Activated T-helper 2 cell treated with anti-CD3 and anti-CD28 coated beads, Interferon-gamma antibody, Interleukin-2, Interleukin-4, amounts not matched to agents 10 μg/mL and 5 μg/mL and 100 μg/mL, durations not matched to agents 14 hours and 24 hours and 36 hours (primary cell): Measurements from ENCODE around the gene DAB1. TPM values are rescaled to one million over a fixed set of nuclear protein-coding genes. Genes with fewer than 3 reads are reported as not detected.

Source experiments
- DNase-seq: peaks from one replicate; pipeline ENCODE4 v3.0.0; 2021; ENCODE audit warnings: low spot score
- H3K27ac Mint-ChIP-seq: one replicate; pipeline ENCODE4 v1.8.0; 2021; ENCODE audit warnings: mixed read lengths
- H3K27me3 Mint-ChIP-seq: one replicate; pipeline ENCODE4 v1.8.0; 2021; ENCODE audit warnings: low read depth, mixed read lengths
- H3K36me3 Mint-ChIP-seq: one replicate; pipeline ENCODE4 v1.8.0; 2021; ENCODE audit warnings: low read depth, mixed read lengths
- H3K4me1 Mint-ChIP-seq: one replicate; pipeline ENCODE4 v1.8.0; 2021; ENCODE audit warnings: low read depth, mixed read lengths
- H3K4me3 Mint-ChIP-seq: one replicate; pipeline ENCODE4 v1.8.0; 2021; ENCODE audit warnings: low read depth, mild to moderate bottlenecking, moderate library complexity, mixed read lengths
- H3K9me3 Mint-ChIP-seq: one replicate; pipeline ENCODE4 v1.8.0; 2021; ENCODE audit warnings: mixed read lengths
- intact Hi-C: fragments of 100-400 bp; cut with micrococcal nuclease; formaldehyde crosslinking; loops from one replicate; pipeline ENCODE4 v1.15.1; 2023
- total RNA-seq: library from RNA; stranded (reverse); gene quantifications from 2 replicates; pipeline ENCODE4 v1.2.3, GENCODE V29; 2022

The DAB1 gene
- total RNA-seq, 1 donor from 2014 or later = not detected

- peaks cover 3% of the 10 kb centered on the region for H3K9me3 Mint-ChIP-seq
- H3K4me3 Mint-ChIP-seq = no peak overlapping the region
- no peak overlapping the region for H3K27ac Mint-ChIP-seq
- peaks cover 3% of the 10 kb centered on the region for H3K4me1 Mint-ChIP-seq
- no peak for DNase-seq
- intact Hi-C loops = no loop called here
- no peaks in the 10 kb centered on the region for H3K36me3 Mint-ChIP-seq
- no peaks in the 10 kb centered on the region for H3K27me3 Mint-ChIP-seq
Observed at GRCh38 chr1:57172040-57172439, 251.8 kb downstream of the DAB1 start.

- Mint-ChIP-seq H3K27ac (no peak overlapping the region), H3K4me3 (no peak overlapping the region), H3K9me3 (no peaks in the 10 kb centered on the region), H3K27me3 (no peaks in the 10 kb centered on the region), H3K4me1 (peaks cover 3% of the 10 kb centered on the region), H3K36me3 (no peaks in the 10 kb centered on the region)
- DNase-seq = no peak
- intact Hi-C loops = no loop called here
Observed at GRCh38 chr1:57167997-57168396, 255.9 kb downstream of the DAB1 start.

- DNase-seq = no peak
- H3K36me3 Mint-ChIP-seq = no peaks in the 10 kb centered on the region
- H3K4me3 Mint-ChIP-seq = no peak overlapping the region
- H3K9me3 Mint-ChIP-seq = no peaks in the 10 kb centered on the region
- intact Hi-C loops = no loop called here
- H3K27ac Mint-ChIP-seq = no peak overlapping the region
- H3K4me1 Mint-ChIP-seq = peaks cover 3% of the 10 kb centered on the region
- no peaks in the 10 kb centered on the region for H3K27me3 Mint-ChIP-seq
Observed at GRCh38 chr1:57165546-57165945, 258.3 kb downstream of the DAB1 start.

GRCh38 chr1:57164584-57164983, 259.3 kb downstream of the DAB1 start:
- no peak overlapping the region for H3K27ac Mint-ChIP-seq
- intact Hi-C loops = no loop called here
- H3K4me1 Mint-ChIP-seq = peaks cover 3% of the 10 kb centered on the region
- no peak for DNase-seq
- H3K4me3 Mint-ChIP-seq = no peak overlapping the region
- no peaks in the 10 kb centered on the region for H3K36me3 Mint-ChIP-seq
- no peaks in the 10 kb centered on the region for H3K9me3 Mint-ChIP-seq
- H3K27me3 Mint-ChIP-seq = no peaks in the 10 kb centered on the region

GRCh38 chr1:57163789-57164188, 260.1 kb downstream of the DAB1 start:
- intact Hi-C loops = no loop called here
- Mint-ChIP-seq H3K9me3 (no peaks in the 10 kb centered on the region), H3K27me3 (no peaks in the 10 kb centered on the region), H3K4me3 (no peak overlapping the region), H3K27ac (no peak overlapping the region), H3K36me3 (no peaks in the 10 kb centered on the region), H3K4me1 (peaks cover 3% of the 10 kb centered on the region)
- DNase-seq = no peak

GRCh38 chr1:57163325-57163724, 260.5 kb downstream of the DAB1 start:
- peaks cover 1% of the 10 kb centered on the region for H3K4me1 Mint-ChIP-seq
- H3K36me3 Mint-ChIP-seq = no peaks in the 10 kb centered on the region
- H3K4me3 Mint-ChIP-seq = no peak overlapping the region
- H3K9me3 Mint-ChIP-seq = no peaks in the 10 kb centered on the region
- no peak overlapping the region for H3K27ac Mint-ChIP-seq
- no peaks in the 10 kb centered on the region for H3K27me3 Mint-ChIP-seq
- no peak for DNase-seq
- intact Hi-C loops = no loop called here

- no peaks in the 10 kb centered on the region for H3K27me3 Mint-ChIP-seq
- no peaks in the 10 kb centered on the region for H3K9me3 Mint-ChIP-seq
- no peak overlapping the region for H3K4me3 Mint-ChIP-seq
- DNase-seq = no peak
- H3K36me3 Mint-ChIP-seq = no peaks in the 10 kb centered on the region
- intact Hi-C loops = no loop called here
- no peak overlapping the region for H3K27ac Mint-ChIP-seq
- no peaks in the 10 kb centered on the region for H3K4me1 Mint-ChIP-seq
Observed at GRCh38 chr1:57162607-57163261, 261.1 kb downstream of the DAB1 start.

GRCh38 chr1:57160594-57160993, 263.3 kb downstream of the DAB1 start:
- no peak overlapping the region for H3K4me3 Mint-ChIP-seq
- H3K27ac Mint-ChIP-seq = no peak overlapping the region
- no peaks in the 10 kb centered on the region for H3K27me3 Mint-ChIP-seq
- H3K9me3 Mint-ChIP-seq = no peaks in the 10 kb centered on the region
- no peak for DNase-seq
- H3K4me1 Mint-ChIP-seq = no peaks in the 10 kb centered on the region
- intact Hi-C loops = no loop called here
- no peaks in the 10 kb centered on the region for H3K36me3 Mint-ChIP-seq

- H3K9me3 Mint-ChIP-seq = no peaks in the 10 kb centered on the region
- intact Hi-C loops = no loop called here
- H3K36me3 Mint-ChIP-seq = no peaks in the 10 kb centered on the region
- H3K27ac Mint-ChIP-seq = no peak overlapping the region
- H3K27me3 Mint-ChIP-seq = no peaks in the 10 kb centered on the region
- no peak overlapping the region for H3K4me3 Mint-ChIP-seq
- no peak for DNase-seq
- no peaks in the 10 kb centered on the region for H3K4me1 Mint-ChIP-seq
Observed at GRCh38 chr1:57158604-57158998, 265.3 kb downstream of the DAB1 start.

- H3K4me1 Mint-ChIP-seq = no peaks in the 10 kb centered on the region
- no peak for DNase-seq
- H3K27ac Mint-ChIP-seq = no peak overlapping the region
- H3K9me3 Mint-ChIP-seq = no peaks in the 10 kb centered on the region
- H3K4me3 Mint-ChIP-seq = no peak overlapping the region
- no peaks in the 10 kb centered on the region for H3K36me3 Mint-ChIP-seq
- intact Hi-C loops = no loop called here
- H3K27me3 Mint-ChIP-seq = no peaks in the 10 kb centered on the region
Observed at GRCh38 chr1:57157818-57158603, 265.8 kb downstream of the DAB1 start.

- no peaks in the 10 kb centered on the region for H3K4me1 Mint-ChIP-seq
- no peaks in the 10 kb centered on the region for H3K27me3 Mint-ChIP-seq
- no peak overlapping the region for H3K27ac Mint-ChIP-seq
- H3K4me3 Mint-ChIP-seq = no peak overlapping the region
- H3K36me3 Mint-ChIP-seq = no peaks in the 10 kb centered on the region
- DNase-seq = no peak
- intact Hi-C loops = no loop called here
- H3K9me3 Mint-ChIP-seq = no peaks in the 10 kb centered on the region
Observed at GRCh38 chr1:57156907-57157306, 267.0 kb downstream of the DAB1 start.

GRCh38 chr1:57146100-57146499, 277.8 kb downstream of the DAB1 start:
- no peaks in the 10 kb centered on the region for H3K27me3 Mint-ChIP-seq
- H3K4me1 Mint-ChIP-seq = no peaks in the 10 kb centered on the region
- H3K9me3 Mint-ChIP-seq = no peaks in the 10 kb centered on the region
- H3K4me3 Mint-ChIP-seq = no peak overlapping the region
- no peak overlapping the region for H3K27ac Mint-ChIP-seq
- no peak for DNase-seq
- H3K36me3 Mint-ChIP-seq = no peaks in the 10 kb centered on the region
- intact Hi-C loops = no loop called here

GRCh38 chr1:57142999-57143398, 280.9 kb downstream of the DAB1 start:
- H3K36me3 Mint-ChIP-seq = no peaks in the 10 kb centered on the region
- intact Hi-C loops = no loop called here
- DNase-seq = no peak
- no peak overlapping the region for H3K4me3 Mint-ChIP-seq
- no peaks in the 10 kb centered on the region for H3K4me1 Mint-ChIP-seq
- no peaks in the 10 kb centered on the region for H3K9me3 Mint-ChIP-seq
- H3K27ac Mint-ChIP-seq = no peak overlapping the region
- H3K27me3 Mint-ChIP-seq = no peaks in the 10 kb centered on the region
